Right lobe of liver (tissue), 4 donors: Measurements from ENCODE around the gene ARHGEF37.

Experiments used
- POLR2A ChIP-seq: fragments of 450-650 bp; IDR thresholded peaks from one replicate; pipeline ENCODE4 v1.6.1; 2017; ENCODE audit warnings: antibody characterized with exemption, mild to moderate bottlenecking
- TF ChIP-seq, protein P1 (sequence below), 4 donors: fragments of 200-600 bp in 3 of 4; fragments of 450-650 bp in 1 of 4; IDR thresholded peaks; one replicate each; pipeline versions ENCODE4 v1.5.1 to v1.8.0; 2016 to 2022; ENCODE audit warnings: antibody characterized with exemption in 4 of 4, mild to moderate bottlenecking in 2 of 4
- donor health status: DM: no; HTN: no; CAD: no.
- donor health status: DM: no; HTN: no; CAD: no.
- donor health status: DM: no; HTN: yes; CAD: no.

DNA sequence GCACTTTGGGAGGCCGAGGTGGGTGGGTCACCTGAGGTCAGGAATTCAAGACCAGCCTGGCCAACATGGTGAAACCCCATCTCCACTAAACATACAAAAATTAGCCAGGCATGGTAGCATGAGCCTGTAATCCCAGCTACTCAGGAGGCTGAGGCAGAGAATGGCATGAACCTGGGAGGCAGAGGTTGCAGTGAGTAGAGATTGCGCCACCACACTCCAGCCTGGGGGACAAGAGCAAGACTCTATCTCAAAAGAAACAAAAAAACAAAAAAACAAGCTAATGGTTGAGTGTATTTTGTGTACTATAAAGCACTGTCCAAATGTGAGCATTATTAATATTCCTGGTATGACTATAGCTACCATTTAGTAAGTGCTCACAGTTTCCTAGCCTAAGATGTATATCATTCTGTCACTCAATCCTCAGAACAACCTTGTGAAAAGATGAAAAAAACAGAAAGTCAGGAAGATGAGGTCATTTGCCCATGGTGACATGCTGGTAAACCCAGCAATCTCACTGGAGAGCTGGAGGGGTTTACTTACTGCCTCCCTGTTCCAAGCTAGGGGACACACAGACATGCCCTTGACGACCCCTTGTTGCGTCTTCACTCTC is 27.7 kb downstream of the ARHGEF37 start:
- TF ChIP-seq, protein P1, sequence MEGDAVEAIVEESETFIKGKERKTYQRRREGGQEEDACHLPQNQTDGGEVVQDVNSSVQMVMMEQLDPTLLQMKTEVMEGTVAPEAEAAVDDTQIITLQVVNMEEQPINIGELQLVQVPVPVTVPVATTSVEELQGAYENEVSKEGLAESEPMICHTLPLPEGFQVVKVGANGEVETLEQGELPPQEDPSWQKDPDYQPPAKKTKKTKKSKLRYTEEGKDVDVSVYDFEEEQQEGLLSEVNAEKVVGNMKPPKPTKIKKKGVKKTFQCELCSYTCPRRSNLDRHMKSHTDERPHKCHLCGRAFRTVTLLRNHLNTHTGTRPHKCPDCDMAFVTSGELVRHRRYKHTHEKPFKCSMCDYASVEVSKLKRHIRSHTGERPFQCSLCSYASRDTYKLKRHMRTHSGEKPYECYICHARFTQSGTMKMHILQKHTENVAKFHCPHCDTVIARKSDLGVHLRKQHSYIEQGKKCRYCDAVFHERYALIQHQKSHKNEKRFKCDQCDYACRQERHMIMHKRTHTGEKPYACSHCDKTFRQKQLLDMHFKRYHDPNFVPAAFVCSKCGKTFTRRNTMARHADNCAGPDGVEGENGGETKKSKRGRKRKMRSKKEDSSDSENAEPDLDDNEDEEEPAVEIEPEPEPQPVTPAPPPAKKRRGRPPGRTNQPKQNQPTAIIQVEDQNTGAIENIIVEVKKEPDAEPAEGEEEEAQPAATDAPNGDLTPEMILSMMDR (IDR thresholded peaks at IDR 0.05) = no peak
- no peak for TF ChIP-seq POLR2A
